HG02981 (cell line): ENCODE measurements around the gene BAAT.
"Not testable (repeated sequence)": the region's sequence is repeated elsewhere in the genome, so short reads cannot be mapped to it uniquely, and the experiment has no call there.

Experiments
- ATAC-seq: cut with Tn5 transposase; IDR thresholded peaks from one replicate; pipeline ENCODE4 v1.9.1; 2021; ENCODE audit warnings: mild to moderate bottlenecking, moderate library complexity; ENCODE audit not compliant: unreplicated experiment

BAAT gene

GRCh38 chr9:101384873-101385536 is at the start of gene BAAT:
Gene BAAT, minus strand, starts transcription at chr9:101385006. Its CDS starts 13,602 bp downstream, at chr9:101371404.
- ATAC-seq: not testable (repeated sequence)

GRCh38 chr9:101433229-101433628 is 48.4 kb upstream of the BAAT start:
- no peak for ATAC-seq

DNA sequence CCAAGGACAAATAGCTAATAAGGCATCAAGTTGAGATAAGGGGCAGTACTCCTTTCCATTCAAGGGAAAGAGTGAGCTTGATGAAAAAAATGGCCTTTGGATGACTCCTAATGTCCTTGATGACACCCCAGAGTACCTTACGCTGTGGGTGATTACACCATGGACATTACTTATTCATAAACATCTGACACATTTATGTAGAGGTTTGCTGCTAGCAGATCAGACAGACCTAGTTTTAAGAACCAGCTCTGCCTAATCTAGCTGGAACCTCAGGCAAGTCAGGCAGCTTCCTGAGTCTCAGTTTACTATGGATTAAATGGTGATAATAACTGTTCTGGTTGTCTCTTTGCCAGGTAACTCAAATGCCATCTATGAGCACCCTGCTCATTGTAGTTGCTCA is 47.9 kb upstream of the BAAT start:
- no peak for ATAC-seq

GRCh38 chr9:101432171-101432570 is 47.4 kb upstream of the BAAT start:
- no peak for ATAC-seq

- ATAC-seq: no peak
These were observed 44.9 kb upstream of the BAAT start for GRCh38 chr9:101429736-101430135.

GRCh38 chr9:101428909-101429308 is 44.1 kb upstream of the BAAT start:
- no peak for ATAC-seq

GRCh38 chr9:101427957-101428655 is 43.3 kb upstream of the BAAT start:
- peak; percentile 55 for ATAC-seq

- ATAC-seq: no peak
These were observed 42.6 kb upstream of the BAAT start for GRCh38 chr9:101427358-101427757.

- ATAC-seq: no peak
These were observed 36.9 kb upstream of the BAAT start for GRCh38 chr9:101421653-101422065.

GRCh38 chr9:101419863-101420262 is 35.1 kb upstream of the BAAT start:
- no peak for ATAC-seq

DNA sequence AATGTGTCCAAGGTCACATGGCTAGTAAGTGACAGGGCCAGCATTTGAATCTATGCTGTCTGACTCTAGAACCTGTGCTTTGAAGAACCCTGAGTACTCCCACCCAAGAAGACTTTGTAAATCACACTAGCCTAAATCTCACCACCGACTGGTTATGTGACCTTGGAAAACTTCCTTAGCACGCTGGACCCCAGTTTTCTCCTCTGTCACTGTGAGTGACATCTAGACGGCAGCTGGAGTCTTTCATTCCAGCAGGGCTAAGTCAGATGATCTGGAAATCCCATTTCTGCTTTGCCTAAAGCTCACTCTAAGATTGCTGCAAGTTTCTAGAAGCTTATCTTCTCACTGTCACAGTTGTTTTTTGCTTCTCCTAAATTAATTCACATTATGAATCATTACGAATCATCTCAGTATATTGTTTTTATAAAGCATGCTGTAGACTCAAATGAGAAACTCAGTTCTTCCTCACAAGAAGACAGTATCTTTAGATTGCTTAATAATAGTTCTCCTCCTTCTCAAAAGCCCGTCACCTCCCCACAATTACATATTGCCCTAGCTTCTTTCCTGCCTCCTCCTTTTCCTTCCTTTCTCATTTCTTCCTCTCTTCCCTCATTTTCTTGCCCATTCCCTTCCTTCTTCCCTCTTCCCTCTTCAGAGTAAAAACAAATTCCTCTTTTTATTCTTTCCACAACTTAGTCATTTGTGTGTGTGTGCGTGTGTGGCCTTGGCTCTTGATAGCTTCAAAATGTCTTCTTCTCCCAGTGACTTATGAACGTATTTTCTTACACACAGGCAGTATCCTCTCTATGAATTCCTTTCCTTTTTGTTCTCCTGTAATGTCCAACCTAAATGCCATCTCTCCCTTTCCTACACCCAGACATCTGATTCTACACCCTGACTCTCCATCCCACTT is 34.0 kb upstream of the BAAT start:
- no peak for ATAC-seq

DNA sequence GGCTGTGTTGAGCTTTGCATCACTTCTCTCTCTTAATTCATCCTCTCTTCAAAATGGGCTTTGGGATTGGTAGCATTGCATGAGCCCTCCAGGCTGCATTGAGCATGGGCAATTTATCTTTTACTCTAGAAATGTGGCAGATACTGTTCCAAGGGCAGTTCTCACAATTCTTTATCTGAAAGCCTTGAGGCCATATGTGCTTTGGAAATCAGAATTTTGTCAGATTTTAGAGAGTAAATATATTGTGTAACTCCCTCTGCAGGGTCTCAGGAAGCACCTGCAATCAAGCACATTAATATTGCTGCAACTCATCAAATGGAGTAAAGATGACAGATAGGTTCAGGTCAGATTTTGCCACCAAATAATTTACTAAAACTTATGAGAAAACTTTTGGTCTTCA is 33.2 kb upstream of the BAAT start:
- no peak for ATAC-seq

GRCh38 chr9:101417389-101417788 is 32.6 kb upstream of the BAAT start:
- no peak for ATAC-seq

DNA sequence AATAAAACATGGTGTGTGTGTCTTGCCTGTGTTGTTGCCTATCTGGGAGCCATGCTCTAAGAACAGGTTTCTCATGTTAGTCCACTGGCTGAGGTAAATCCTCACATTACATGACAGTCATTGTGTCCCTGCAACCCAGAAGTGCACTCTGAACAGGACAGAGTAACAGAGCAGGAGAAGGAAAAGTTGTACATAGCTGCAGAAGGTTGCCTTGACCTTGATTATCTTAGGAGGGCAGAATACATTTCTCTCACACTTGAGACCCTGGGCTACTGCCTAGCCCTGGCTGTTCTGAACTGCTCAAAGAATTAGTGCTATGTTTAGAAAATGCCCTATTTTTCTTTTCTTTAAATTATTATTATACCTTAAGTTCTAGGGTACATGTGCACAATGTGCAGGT is 30.8 kb upstream of the BAAT start:
- no peak for ATAC-seq

GRCh38 chr9:101414839-101415238 is 30.0 kb upstream of the BAAT start:
- no peak for ATAC-seq

GRCh38 chr9:101409079-101409477 is 24.3 kb upstream of the BAAT start:
- no peak for ATAC-seq

GRCh38 chr9:101408374-101409078 is 23.7 kb upstream of the BAAT start:
- no peak for ATAC-seq

GRCh38 chr9:101403516-101404285 is 18.9 kb upstream of the BAAT start:
- ATAC-seq: no peak

DNA sequence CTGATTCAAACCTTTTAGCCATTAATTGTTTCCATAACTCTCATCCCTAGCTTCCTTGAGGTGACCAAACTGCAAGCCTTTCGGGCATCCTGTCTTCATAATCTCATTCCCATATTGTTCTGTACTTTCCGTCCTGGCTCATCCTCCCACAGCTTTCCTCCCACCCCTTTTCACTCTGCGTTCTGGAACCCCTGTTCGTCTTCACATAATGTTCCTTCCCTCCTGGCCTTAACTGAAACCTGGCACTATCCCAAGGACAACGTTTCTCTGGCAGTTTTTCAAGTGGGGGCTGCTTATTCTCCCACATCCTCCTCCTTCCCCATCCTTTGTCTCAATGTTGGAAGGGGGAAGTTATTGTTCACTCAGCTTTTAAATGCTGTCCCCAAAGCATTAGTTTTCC is 15.3 kb upstream of the BAAT start:
- ATAC-seq: no peak

GRCh38 chr9:101399643-101399970 is 14.8 kb upstream of the BAAT start:
- ATAC-seq: no peak
